Neural progenitor cell (in vitro differentiated cells): Measurements from ENCODE around the gene MPO.

Source experiments
- CTCF ChIP-seq: fragments of 200-600 bp; sonication (generic); IDR thresholded peaks from 2 replicates; pipeline ENCODE4 v1.5.1; 2017; ENCODE audit warnings: antibody characterized with exemption, mild to moderate bottlenecking
- EZH2 ChIP-seq: fragments of 200-600 bp; sonication (generic); IDR thresholded peaks from 2 replicates; pipeline ENCODE4 v1.6.1; 2017; ENCODE audit warnings: antibody characterized with exemption, mild to moderate bottlenecking, moderate library complexity

- no peak for TF ChIP-seq CTCF
- TF ChIP-seq EZH2: no peak
Observed at GRCh38 chr17:58272367-58273280, 8.1 kb downstream of the MPO start.
